Astrocyte of the cerebellum (primary cell): ENCODE measurements around the gene SUSD5.

Experiments used
- DNase-seq: peaks from one replicate; pipeline ENCODE4 v3.0.0-alpha.2; 2011; ENCODE audit warnings: low read depth
- H3K4me3 ChIP-seq: 2 replicates; pipeline ENCODE4 v1.5.1; 2011; ENCODE audit warnings: mild to moderate bottlenecking, low read depth, low read length, moderate library complexity
- CTCF ChIP-seq: IDR thresholded peaks from 2 replicates; pipeline ENCODE4 v1.5.1; 2012; ENCODE audit warnings: low read length, low read depth, moderate library complexity, mild to moderate bottlenecking; ENCODE audit errors: missing control alignments
- in situ Hi-C: cut with HindIII; loops from 2 replicates; pipeline ENCODE4 v1.10.0; 2017; ENCODE audit warnings: low sequenced_read_pairs

The SUSD5 gene

GRCh38 chr3:33237439-33237838 is 18.8 kb upstream of the SUSD5 start:
- DNase-seq = no peak
- in situ Hi-C loops = no loop called here
- H3K4me3 ChIP-seq = no peak overlapping the region
- no peak for TF ChIP-seq CTCF

- no peak overlapping the region for H3K4me3 ChIP-seq
- DNase-seq = no peak
- in situ Hi-C loops = no loop called here
- no peak for TF ChIP-seq CTCF
These were observed 17.4 kb upstream of the SUSD5 start for GRCh38 chr3:33236005-33236404.

GRCh38 chr3:33233884-33234283 is 15.3 kb upstream of the SUSD5 start:
- in situ Hi-C loops = no loop called here
- no peak overlapping the region for H3K4me3 ChIP-seq
- no peak for TF ChIP-seq CTCF
- DNase-seq = no peak

- H3K4me3 ChIP-seq = no peak overlapping the region
- in situ Hi-C loops = no loop called here
- no peak for DNase-seq
- no peak for TF ChIP-seq CTCF
These were observed 13.3 kb upstream of the SUSD5 start for GRCh38 chr3:33231756-33232465.

- no peak for TF ChIP-seq CTCF
- in situ Hi-C loops = no loop called here
- DNase-seq = no peak
- no peak overlapping the region for H3K4me3 ChIP-seq
These were observed 11.3 kb upstream of the SUSD5 start for GRCh38 chr3:33229947-33230346.

- no peak for TF ChIP-seq CTCF
- no peak for DNase-seq
- in situ Hi-C loops = no loop called here
- no peak overlapping the region for H3K4me3 ChIP-seq
These were observed 10.5 kb upstream of the SUSD5 start for GRCh38 chr3:33229066-33229465.
